SIG-M5 (cell line): Measurements from ENCODE around the gene SLC25A17.
"Not testable (repeated sequence)": the region's sequence is repeated elsewhere in the genome, so short reads cannot be mapped to it uniquely, and the experiment has no call there.

Experiments used
- DNase-seq: peaks from one replicate; lab custom pipeline; 2025; lab: John Stamatoyannopoulos, UW

The SLC25A17 gene

GRCh38 chr22:40753114-40753513 lies 66.0 kb downstream of the SLC25A17 start:
- DNase-seq: no peak

- no peak for DNase-seq
Measured at GRCh38 chr22:40751250-40751649, 67.9 kb downstream of the SLC25A17 start.

- DNase-seq: no peak
Measured at GRCh38 chr22:40749829-40750228, 69.3 kb downstream of the SLC25A17 start.

GRCh38 chr22:40748388-40749355 lies 70.5 kb downstream of the SLC25A17 start:
- DNase-seq: no peak

- DNase-seq: no peak
Measured at GRCh38 chr22:40747361-40747760, 71.8 kb downstream of the SLC25A17 start.

GRCh38 chr22:40746428-40747220 lies 72.5 kb downstream of the SLC25A17 start:
- DNase-seq: no peak

GRCh38 chr22:40743768-40744167 lies 75.4 kb downstream of the SLC25A17 start:
- DNase-seq: no peak

- no peak for DNase-seq
Measured at GRCh38 chr22:40741116-40741515, 78.0 kb downstream of the SLC25A17 start.

- DNase-seq: no peak
Measured at GRCh38 chr22:40739721-40740120, 79.4 kb downstream of the SLC25A17 start.

- DNase-seq: no peak
Measured at GRCh38 chr22:40733919-40734318, 85.2 kb downstream of the SLC25A17 start.

- no peak for DNase-seq
Measured at GRCh38 chr22:40732999-40733292, 86.2 kb downstream of the SLC25A17 start.

GRCh38 chr22:40729284-40729683 lies 89.9 kb downstream of the SLC25A17 start:
- no peak for DNase-seq

- no peak for DNase-seq
Measured at GRCh38 chr22:40728731-40729189, 90.4 kb downstream of the SLC25A17 start.

- DNase-seq: no peak
Measured at GRCh38 chr22:40727964-40728615, 91.1 kb downstream of the SLC25A17 start.

GRCh38 chr22:40727070-40727963 lies 91.8 kb downstream of the SLC25A17 start:
- DNase-seq: no peak

- no peak for DNase-seq
Measured at GRCh38 chr22:40726514-40726913, 92.6 kb downstream of the SLC25A17 start.

GRCh38 chr22:40723396-40723933 lies 95.7 kb downstream of the SLC25A17 start:
- no peak for DNase-seq

- no peak for DNase-seq
Measured at GRCh38 chr22:40721266-40721665, 97.9 kb downstream of the SLC25A17 start.

GRCh38 chr22:40720538-40721256 lies 98.4 kb downstream of the SLC25A17 start:
- no peak for DNase-seq

- DNase-seq: not testable (repeated sequence)
Measured at GRCh38 chr22:40720156-40720537, 99.0 kb downstream of the SLC25A17 start.
